Activated naive CD8-positive, alpha-beta T cell treated with anti-CD3 and anti-CD28 coated beads, Interleukin-2, amount 50 U/mL, for 24 hours (primary cell): ENCODE data around the gene KLHDC3.

Experiments used
- ATAC-seq: fragments of 150-1000 bp; cut with Tn5 transposase; one replicate; pipeline ENCODE4 v1.10.0; 2021
- DNase-seq: peaks from one replicate; pipeline ENCODE4 v3.0.0; 2021
- H3K27ac Mint-ChIP-seq: one replicate; pipeline ENCODE4 v1.8.0; 2021; ENCODE audit warnings: mild to moderate bottlenecking, mixed read lengths
- H3K27me3 Mint-ChIP-seq: one replicate; pipeline ENCODE4 v1.8.0; 2021; ENCODE audit warnings: mixed read lengths
- H3K36me3 Mint-ChIP-seq: one replicate; pipeline ENCODE4 v1.8.0; 2021; ENCODE audit warnings: low read depth, mixed read lengths
- H3K4me1 Mint-ChIP-seq: one replicate; pipeline ENCODE4 v1.8.0; 2021; ENCODE audit warnings: mixed read lengths
- H3K4me3 Mint-ChIP-seq: one replicate; pipeline ENCODE4 v1.8.0; 2021; ENCODE audit warnings: mild to moderate bottlenecking, moderate library complexity, mixed read lengths
- H3K9me3 Mint-ChIP-seq: one replicate; pipeline ENCODE4 v1.8.0; 2021; ENCODE audit warnings: mixed read lengths

The KLHDC3 gene

GRCh38 chr6:43052225-43052841 is 38.3 kb downstream of the KLHDC3 start:
- Mint-ChIP-seq H3K4me1 (peaks cover 33% of the 10 kb centered on the region), H3K27me3 (no peaks in the 10 kb centered on the region), H3K9me3 (no peaks in the 10 kb centered on the region), H3K27ac (peak overlapping the region; percentile 97), H3K36me3 (peaks cover 32% of the 10 kb centered on the region), H3K4me3 (peak overlapping the region; percentile 97)
- no peak for DNase-seq
- ATAC-seq, result no peak

GRCh38 chr6:43052842-43053544 is 38.9 kb downstream of the KLHDC3 start:
- ATAC-seq (peak; percentile 14), DNase-seq (peak; percentile 31)
- H3K9me3 Mint-ChIP-seq, result no peaks in the 10 kb centered on the region
- peaks cover 35% of the 10 kb centered on the region for H3K36me3 Mint-ChIP-seq
- H3K4me1 Mint-ChIP-seq, result peaks cover 39% of the 10 kb centered on the region
- no peaks in the 10 kb centered on the region for H3K27me3 Mint-ChIP-seq
- H3K4me3 Mint-ChIP-seq, result peak overlapping the region; percentile 97
- peak overlapping the region; percentile 97 for H3K27ac Mint-ChIP-seq

GRCh38 chr6:43053545-43054205 is 39.6 kb downstream of the KLHDC3 start, which contains the start of gene CUL7:
CUL7 (minus strand) TSS chr6:43053851; CDS start chr6:43052788, 1,063 bp downstream.
- peak within 1 kb of the TSS; percentile 97 for H3K4me3 Mint-ChIP-seq
- peaks cover 45% of the 10 kb centered on the region for H3K4me1 Mint-ChIP-seq
- no peaks in the 10 kb centered on the region for H3K27me3 Mint-ChIP-seq
- H3K9me3 Mint-ChIP-seq, result no peaks in the 10 kb centered on the region
- ATAC-seq, result peak; percentile 99
- peaks cover 36% of the 10 kb centered on the region for H3K36me3 Mint-ChIP-seq
- peak within 1 kb of the TSS; percentile 97 for H3K27ac Mint-ChIP-seq
- peak; percentile 92 for DNase-seq

DNA sequence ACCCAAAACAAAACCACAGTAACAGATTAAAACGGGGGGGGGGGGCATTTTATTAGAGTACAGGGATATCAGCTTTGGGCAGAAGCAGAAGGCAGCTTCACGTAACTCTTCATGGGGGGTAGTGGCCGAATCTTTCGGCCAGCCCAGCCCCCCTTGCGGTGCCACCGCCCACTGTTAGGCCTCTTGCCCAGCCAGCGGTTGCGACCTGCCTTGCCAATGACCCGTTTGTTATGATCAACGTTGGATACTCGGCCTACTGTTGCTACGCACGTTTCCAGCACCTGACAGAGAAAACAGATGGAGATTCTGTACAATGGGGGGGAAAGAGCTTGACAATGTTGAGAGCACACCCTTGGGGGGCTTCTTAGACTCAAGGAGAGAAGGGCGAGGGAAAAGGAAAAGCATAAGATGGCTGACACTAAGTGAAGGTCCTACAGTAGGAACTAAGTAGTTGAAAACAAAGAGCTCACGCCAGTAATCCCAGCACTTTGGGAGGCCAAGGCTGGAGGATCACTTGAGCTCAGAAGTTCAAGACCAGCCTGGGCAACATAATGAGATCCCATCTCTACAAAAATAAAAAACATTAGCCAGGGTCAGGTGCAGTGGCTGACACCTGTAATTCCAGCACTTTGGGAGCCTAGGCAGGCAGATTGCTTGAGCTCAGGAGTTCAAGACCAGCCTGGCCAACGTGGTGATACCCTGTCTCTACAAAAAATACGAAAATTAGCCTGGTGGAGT is 40.3 kb downstream of the KLHDC3 start:
- Mint-ChIP-seq H3K4me1 (peaks cover 46% of the 10 kb centered on the region), H3K36me3 (peaks cover 35% of the 10 kb centered on the region), H3K4me3 (peak overlapping the region; percentile 97), H3K9me3 (no peaks in the 10 kb centered on the region), H3K27me3 (no peaks in the 10 kb centered on the region), H3K27ac (peak overlapping the region; percentile 97)
- ATAC-seq, result no peak
- DNase-seq, result no peak

- no peak for ATAC-seq
- no peak overlapping the region for H3K4me3 Mint-ChIP-seq
- peaks cover 53% of the 10 kb centered on the region for H3K4me1 Mint-ChIP-seq
- H3K36me3 Mint-ChIP-seq, result peaks cover 30% of the 10 kb centered on the region
- no peaks in the 10 kb centered on the region for H3K27me3 Mint-ChIP-seq
- no peaks in the 10 kb centered on the region for H3K9me3 Mint-ChIP-seq
- H3K27ac Mint-ChIP-seq, result no peak overlapping the region
- no peak for DNase-seq
Observed at GRCh38 chr6:43055966-43056365, 41.9 kb downstream of the KLHDC3 start.

DNA sequence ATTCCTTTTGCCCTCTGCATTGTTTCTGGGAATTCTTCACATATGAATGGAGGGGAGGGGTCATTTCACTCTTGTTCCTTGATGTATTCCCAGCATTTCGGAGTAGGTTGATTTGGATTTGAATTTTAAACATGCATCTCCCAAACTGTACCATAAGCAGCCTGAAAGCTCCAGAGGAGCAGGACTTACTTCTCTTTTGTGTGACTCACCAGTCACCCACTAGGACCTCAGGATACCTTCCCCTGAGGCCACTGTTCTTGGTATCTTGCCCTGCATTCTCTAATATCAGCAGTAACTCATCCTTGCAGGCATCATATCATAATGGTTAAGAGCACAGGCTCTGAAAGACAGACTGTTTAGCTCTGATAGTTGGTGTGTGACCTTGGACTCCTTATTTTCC is 44.5 kb downstream of the KLHDC3 start:
- Mint-ChIP-seq H3K36me3 (peaks cover 26% of the 10 kb centered on the region), H3K9me3 (no peaks in the 10 kb centered on the region), H3K27ac (peak overlapping the region; percentile 98), H3K27me3 (no peaks in the 10 kb centered on the region), H3K4me3 (peak overlapping the region; percentile 96), H3K4me1 (peaks cover 37% of the 10 kb centered on the region)
- no peak for ATAC-seq
- DNase-seq, result no peak

DNA sequence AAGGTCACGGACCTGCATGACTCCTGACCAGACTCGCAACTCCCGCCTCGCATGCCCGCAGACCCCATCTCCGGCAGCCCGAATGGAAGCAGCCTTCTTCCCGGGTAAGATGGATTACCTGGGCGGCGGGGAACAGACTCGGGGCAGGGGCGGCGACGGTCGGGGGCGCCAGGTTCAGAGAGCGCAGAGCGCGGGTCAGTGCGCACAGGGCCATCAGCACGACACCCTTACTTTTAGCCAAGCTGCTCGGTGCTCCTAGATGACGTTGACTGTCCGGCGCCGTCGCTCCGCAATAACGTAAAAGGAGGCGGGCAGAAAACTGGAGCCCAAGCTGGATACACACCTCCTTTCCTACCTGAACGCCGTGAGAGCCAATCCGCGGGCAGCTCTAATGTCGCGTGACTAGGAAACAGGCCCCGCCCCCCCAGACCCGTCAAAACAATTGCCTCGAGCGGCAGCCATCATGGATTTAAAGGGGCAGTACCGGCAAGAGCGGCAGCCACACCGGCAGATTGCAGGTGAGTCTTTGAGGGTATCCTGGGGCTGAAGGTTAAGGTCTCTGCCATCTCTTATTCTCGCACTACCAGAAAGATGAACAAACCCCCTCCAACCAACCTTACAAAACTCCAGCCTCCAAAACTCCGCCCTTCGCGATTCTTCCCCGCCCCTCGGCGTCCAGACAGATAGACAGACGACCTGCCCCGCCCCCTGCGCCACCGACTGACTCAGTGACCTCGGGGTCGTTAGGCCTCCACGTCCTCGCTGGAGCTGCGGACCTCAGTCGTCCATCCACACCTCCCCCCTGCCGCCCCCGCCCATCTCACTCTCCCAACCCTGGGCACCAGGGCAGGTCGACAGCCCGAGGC is 45.4 kb downstream of the KLHDC3 start, which contains the start of the genes KLC4 and MRPL2:
TSS of gene KLC4 (plus strand) at position 464 of the 866 bp plus-strand sequence. CDS start 1,705 bp downstream, outside the sequence.
TSS of gene MRPL2 (minus strand) at position 267 of the 866 bp plus-strand sequence. CDS start at position 214, 53 bp downstream.
- peaks cover 22% of the 10 kb centered on the region for H3K36me3 Mint-ChIP-seq
- no peaks in the 10 kb centered on the region for H3K9me3 Mint-ChIP-seq
- peak; percentile 96 for DNase-seq
- ATAC-seq, result peak; percentile 96
- H3K4me3 Mint-ChIP-seq, result peak within 1 kb of the TSS; percentile 96
- peaks cover 31% of the 10 kb centered on the region for H3K4me1 Mint-ChIP-seq
- peak within 1 kb of the TSS; percentile 98 for H3K27ac Mint-ChIP-seq
- H3K27me3 Mint-ChIP-seq, result no peaks in the 10 kb centered on the region

GRCh38 chr6:43060034-43060754 is 46.1 kb downstream of the KLHDC3 start:
- peak overlapping the region; percentile 96 for H3K4me3 Mint-ChIP-seq
- H3K4me1 Mint-ChIP-seq, result peaks cover 31% of the 10 kb centered on the region
- H3K27me3 Mint-ChIP-seq, result no peaks in the 10 kb centered on the region
- H3K9me3 Mint-ChIP-seq, result no peaks in the 10 kb centered on the region
- ATAC-seq (no peak), DNase-seq (no peak)
- peaks cover 20% of the 10 kb centered on the region for H3K36me3 Mint-ChIP-seq
- H3K27ac Mint-ChIP-seq, result peak overlapping the region; percentile 98

- Mint-ChIP-seq H3K4me1 (peaks cover 30% of the 10 kb centered on the region), H3K36me3 (peaks cover 12% of the 10 kb centered on the region), H3K9me3 (no peaks in the 10 kb centered on the region), H3K4me3 (peak overlapping the region; percentile 96), H3K27ac (no peak overlapping the region), H3K27me3 (no peaks in the 10 kb centered on the region)
- ATAC-seq (no peak), DNase-seq (no peak)
Observed at GRCh38 chr6:43060755-43061633, 46.9 kb downstream of the KLHDC3 start.

GRCh38 chr6:43061861-43062260 is 47.8 kb downstream of the KLHDC3 start:
- DNase-seq (no peak), ATAC-seq (no peak)
- Mint-ChIP-seq H3K4me1 (peaks cover 26% of the 10 kb centered on the region), H3K4me3 (no peak overlapping the region), H3K36me3 (peaks cover 8% of the 10 kb centered on the region), H3K27me3 (no peaks in the 10 kb centered on the region), H3K9me3 (no peaks in the 10 kb centered on the region), H3K27ac (no peak overlapping the region)

DNA sequence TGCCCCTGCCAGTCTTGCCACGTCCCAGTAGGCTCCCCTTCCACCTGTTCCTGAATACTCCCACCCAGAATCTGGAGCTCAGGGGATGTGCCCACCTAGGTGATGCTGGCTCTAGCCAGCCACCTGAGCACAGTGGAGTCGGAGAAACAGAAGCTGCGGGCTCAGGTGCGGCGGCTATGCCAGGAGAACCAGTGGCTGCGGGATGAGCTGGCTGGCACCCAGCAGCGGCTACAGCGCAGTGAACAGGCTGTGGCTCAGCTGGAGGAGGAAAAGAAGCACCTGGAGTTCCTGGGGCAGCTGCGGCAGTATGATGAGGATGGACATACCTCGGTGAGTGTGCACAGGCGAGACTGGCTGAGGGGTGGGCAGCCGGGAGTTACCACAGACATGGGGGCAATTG is 48.8 kb downstream of the KLHDC3 start:
- Mint-ChIP-seq H3K27me3 (no peaks in the 10 kb centered on the region), H3K9me3 (no peaks in the 10 kb centered on the region), H3K4me3 (no peak overlapping the region), H3K36me3 (peaks cover 4% of the 10 kb centered on the region), H3K4me1 (peaks cover 22% of the 10 kb centered on the region), H3K27ac (no peak overlapping the region)
- ATAC-seq (no peak), DNase-seq (no peak)

DNA sequence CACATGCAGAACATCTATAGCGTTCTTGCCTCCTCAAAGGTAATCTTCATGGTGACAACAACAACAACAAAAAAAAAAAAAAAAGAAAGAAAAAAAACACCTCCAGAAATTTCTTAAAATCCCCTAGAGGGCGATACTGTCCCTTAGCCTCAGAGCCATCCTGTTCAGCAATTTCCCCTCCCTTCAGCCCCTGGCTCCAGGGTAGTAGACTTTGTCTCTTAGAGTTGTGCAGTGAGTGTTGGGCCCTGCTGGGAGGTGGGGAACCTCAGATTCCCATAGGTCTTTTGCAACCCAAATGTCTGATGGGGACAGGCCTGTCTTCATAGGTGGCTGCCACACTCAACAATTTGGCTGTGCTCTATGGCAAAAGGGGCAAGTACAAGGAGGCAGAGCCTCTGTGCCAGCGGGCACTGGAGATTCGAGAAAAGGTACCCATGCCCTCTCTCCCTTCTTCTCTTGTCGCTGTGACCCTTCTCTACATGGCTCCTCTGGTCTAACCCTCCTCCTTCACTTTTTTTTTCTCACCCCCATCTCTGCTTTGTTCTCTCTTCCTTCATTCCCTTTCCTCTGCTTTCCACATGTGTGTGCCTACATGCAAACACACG is 56.1 kb downstream of the KLHDC3 start:
- ATAC-seq, result peak; percentile 50
- H3K36me3 Mint-ChIP-seq, result peaks cover 1% of the 10 kb centered on the region
- no peaks in the 10 kb centered on the region for H3K9me3 Mint-ChIP-seq
- DNase-seq, result no peak
- no peak overlapping the region for H3K27ac Mint-ChIP-seq
- H3K4me1 Mint-ChIP-seq, result no peaks in the 10 kb centered on the region
- H3K4me3 Mint-ChIP-seq, result no peak overlapping the region
- H3K27me3 Mint-ChIP-seq, result no peaks in the 10 kb centered on the region
